HuH-7.5 (cell line): ENCODE data around the gene IL31RA.
A peak's percentile ranks its signal among the peaks of the same experiment; 100 is the strongest.
"Not testable (repeated sequence)": the region's sequence is repeated elsewhere in the genome, so short reads cannot be mapped to it uniquely, and the experiment has no call there.

Source experiments
- DNase-seq: peaks from one replicate; pipeline ENCODE4 v3.0.0; 2011; ENCODE audit warnings: low spot score

IL31RA gene

DNA sequence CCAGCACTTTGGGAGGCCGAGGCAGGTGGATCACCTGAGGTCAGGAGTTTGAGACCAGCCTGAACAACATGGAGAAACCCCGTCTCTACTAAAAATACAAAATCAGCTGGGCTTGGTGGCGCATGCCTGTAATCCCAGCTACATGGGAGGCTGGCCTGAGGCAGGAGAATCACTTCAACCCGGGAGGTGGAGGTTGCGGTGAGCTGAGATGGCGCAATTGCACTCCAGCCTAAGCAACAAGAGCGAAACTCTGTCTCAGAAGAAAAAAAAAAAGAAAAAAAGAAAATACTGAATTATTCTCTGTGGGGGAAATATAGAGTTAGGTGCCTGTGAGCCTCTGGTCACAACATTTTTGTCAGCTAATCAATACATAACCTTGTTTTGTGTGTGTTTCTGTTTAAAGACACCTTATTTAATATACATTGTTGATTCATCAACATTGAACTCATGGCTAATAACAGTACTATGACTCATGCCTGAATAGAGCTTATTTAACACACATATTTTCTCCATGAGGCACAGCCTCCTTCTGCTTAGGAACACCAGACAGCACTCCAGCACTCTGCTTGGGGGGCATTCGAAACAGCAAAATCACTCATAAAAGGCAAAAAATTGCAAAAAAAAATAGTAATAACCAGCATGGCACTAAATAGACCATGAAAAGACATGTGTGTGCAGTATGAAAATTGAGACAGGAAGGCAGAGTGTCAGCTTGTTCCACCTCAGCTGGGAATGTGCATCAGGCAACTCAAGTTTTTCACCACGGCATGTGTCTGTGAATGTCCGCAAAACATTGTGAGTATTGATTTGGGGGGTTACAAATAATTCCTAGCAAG lies at the start of gene IL31RA:
IL31RA (plus strand) TSS at position 519 of the 836 bp plus-strand sequence; CDS start at position 733, 214 bp downstream.
- no peak for DNase-seq

DNA sequence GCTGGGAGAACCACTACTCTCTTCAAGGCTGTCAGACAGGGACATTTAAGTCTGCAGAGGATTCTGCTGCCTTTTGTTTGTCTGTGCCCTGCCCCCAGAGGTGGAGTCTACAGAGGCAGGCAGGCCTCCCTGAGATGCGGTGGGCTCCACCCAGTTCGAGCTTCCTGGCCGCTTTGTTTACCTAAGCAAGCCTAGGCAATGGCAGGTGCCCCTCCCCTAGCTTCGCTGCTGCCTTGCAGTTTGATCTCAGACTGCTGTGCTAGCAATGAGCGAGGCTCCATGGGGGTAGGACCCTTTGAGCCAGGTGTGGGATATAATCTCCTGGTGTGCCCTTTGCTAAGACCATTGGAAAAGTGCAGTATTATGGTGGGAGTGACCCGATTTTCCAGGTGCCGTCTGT lies 42.3 kb upstream of the IL31RA start:
- not testable (repeated sequence) for DNase-seq

DNA sequence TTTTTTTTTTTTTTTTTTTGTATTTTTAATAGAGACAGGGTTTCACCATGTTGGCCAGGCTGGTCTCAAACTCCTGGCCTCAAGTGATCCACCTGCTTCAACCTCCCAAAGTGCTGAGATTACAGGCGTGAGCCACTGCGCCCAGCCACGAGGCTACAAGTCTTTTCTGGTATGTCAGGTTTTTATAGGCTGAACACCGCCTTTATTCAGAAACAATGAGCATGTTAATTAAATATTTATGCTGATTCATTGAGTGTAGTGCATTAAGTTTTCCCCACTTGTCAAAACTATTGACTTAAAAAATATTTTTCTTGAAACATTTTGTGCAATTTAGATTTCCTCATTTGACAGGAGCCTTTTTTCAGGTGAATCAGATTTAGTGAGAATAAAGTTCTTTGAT lies 35.2 kb upstream of the IL31RA start:
- not testable (repeated sequence) for DNase-seq

DNA sequence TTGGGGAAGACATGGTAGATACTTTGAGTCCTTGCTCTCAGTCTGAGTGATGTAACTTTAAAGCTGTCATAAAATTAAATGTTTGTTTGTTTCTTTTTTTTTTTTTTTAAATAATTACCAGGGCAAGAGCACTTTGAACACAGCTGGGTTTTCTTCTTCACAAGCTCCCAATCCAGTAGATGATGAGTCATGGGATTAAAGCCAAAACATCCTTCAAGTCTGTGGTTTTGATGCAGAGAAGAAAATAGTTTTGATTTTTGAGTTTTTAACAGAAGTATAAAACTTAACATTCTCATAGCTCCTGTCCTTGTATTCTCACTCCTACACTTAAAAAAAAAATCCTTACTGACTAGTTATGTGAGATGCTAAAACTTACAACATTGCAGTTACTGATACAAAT lies 34.8 kb upstream of the IL31RA start:
- DNase-seq: no peak

DNA sequence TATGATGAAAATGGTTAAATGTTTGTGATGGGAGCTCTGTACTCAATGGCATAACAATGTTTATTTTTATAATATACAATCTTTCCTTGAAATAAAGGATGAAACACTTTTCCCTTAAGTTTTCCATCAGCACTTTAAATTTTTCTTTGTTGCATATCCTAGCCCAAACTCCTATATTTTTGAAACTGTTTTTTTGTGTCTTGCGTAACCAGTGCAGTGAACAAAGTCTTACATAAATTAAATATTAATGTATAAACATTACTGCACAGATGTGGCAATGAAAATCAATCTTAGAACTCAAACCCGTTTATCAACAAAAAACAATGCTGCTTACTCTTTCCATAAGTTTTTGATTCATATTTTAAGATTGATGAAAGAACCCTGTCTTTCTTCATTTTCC lies 34.1 kb upstream of the IL31RA start:
- DNase-seq: no peak

DNA sequence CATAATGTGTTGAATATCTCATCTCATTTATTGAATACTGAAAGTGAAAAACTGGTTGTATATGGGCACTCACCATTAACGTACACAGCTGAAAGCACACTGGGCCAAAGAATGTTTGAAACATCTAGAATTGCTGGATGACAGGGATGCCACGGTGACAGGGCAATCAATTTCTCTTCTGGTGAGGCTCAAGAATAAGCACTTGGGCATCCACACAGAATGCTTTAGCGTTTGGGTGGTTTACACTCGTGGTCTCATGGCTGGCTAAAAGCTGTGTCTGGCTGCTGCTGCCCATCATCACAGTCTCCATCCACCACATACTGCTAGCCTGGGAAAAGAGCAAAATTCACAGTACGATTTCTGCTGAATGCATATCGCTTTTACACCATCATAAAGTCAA lies 30.7 kb upstream of the IL31RA start:
- DNase-seq: no peak

DNA sequence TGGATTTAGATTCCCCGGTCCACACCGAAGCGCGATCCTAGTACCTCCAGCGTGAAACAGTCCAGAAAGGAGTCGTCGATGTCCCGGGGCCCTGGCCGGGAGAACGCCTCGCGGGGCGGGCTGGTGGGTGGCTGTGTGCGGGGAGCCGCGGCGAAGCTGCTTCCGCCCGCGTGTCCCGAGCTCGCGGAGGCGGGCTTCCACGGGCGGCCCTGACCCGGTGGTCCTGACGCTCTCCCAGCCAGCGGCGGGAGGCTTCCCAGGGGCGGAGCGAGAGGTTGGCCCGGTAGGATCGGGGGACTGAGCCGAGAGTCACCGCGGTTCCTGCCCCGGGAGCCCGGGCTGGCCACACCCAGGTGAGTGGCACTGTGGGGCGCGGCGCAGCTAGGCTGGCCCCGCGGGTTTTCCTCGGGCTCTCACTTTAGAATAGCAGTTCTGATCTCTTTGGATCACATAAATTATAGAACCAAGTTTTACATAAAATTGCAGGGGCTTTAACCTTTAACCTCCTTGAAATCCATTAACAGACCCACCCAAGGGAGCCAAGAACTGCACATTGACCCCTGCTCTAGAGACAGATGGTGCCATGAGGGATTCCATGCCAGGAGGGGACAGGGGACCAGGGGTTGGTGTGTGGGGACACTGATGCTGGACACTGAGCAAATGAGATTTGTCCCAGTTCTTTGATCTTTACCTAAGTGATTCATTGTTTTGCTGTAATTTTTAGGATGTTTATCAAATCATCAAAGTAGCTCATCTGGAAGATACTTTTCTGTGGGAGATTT lies 29.2 kb upstream of the IL31RA start:
- DNase-seq: peak; percentile 31

DNA sequence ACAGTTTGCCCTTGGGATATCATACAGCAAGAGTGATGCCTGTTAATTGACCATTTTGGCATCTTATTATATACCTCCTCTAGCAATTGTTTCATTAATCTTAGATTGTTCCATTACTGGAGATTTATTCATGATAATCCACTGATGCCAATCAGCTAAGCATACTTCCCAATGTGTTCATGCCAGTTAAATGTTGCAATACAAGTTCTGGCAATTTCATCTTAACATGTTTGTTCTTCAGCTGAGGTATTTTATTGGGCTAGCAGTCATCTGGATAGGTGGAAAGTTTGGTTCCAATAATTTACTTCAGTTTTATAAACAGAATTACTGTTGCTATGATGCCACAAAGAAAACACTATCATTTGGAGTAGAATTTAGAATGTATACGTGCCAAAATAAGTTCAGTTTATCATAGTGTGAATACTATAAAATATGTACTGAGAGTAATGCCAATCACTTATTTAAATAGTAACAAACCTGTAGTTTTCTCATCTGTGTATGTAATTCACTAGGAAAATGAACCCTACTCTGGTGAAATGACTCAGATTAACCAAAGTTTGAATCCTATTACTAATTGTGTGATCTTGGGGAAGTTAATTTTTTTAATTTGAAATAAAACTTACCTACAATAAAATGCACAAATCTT lies 27.9 kb upstream of the IL31RA start:
- no peak for DNase-seq

DNA sequence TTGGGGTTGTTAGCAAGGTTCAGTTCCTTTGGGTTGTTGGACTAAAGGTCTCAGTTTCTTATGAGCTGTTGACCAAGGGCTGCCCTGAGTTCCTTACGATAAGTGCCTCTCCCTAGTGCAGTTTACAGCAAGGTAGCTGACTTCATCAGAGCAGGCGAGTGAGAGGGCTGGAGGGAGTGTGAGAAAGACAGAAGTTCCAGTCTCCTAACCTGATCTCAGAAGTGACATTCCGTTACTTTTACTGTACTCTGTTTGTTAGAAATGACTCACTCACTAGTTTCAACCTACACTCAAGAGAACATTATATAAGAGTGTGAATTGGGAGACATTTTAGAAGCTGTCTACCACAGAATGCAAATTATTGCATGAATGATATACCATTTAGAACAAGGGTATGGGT lies 21.2 kb upstream of the IL31RA start:
- no peak for DNase-seq

DNA sequence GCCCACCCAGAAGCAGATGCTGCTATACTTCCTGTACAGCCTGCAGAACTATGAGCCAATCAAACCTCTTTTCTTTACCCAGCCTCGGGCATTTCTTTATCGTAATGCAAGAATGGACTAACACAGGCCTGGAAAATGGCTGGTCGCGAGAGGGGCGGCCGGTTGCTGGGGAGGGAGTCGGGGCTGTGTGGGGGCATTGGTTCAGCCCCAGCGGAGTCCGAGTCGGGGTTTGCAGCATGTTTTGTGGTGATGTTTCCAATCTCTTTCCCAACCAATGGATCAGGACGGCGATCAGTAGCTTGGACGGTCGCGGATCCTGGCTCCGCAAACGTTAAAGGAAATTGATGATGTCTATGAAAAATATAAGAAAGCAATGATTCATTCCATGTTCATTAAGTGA lies 18.7 kb upstream of the IL31RA start:
- no peak for DNase-seq

DNA sequence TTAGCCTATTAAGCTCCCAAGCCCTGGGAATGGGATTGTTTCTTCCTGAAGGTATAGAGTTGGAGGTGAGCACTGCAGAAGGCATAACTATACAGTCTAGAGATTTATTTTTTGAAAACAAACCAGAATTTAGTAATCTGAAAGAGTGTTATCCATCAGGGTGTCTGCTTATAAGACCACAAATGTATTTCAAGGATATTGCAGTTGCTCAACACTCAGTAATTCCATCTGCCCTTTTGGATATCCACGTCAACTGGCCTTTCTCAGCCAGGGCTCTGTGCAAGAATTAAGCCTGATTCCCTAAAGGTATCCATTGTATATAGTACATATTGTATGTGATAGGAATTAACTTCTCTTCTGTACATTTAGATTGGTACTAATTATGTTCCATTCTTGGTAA lies 15.0 kb upstream of the IL31RA start:
- no peak for DNase-seq

DNA sequence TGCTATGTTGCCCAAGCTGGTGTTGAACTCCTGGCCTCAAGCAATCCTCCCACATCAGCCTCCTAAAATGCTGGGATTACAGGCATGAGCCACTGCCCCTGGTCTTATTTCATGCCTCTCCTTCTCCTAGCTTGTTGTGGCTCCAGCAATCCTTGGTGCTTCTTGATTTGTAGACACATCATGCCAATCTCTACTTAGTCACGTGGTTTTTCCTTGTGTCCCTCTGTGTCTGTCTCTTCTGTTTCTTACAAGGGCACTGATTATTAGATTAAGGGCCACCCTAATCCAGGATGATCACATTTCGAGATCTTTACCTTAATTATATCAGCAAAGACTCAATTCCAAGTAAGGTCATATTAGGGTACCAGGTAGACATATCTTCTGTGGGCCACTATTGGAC lies 9.2 kb upstream of the IL31RA start:
- DNase-seq: no peak

DNA sequence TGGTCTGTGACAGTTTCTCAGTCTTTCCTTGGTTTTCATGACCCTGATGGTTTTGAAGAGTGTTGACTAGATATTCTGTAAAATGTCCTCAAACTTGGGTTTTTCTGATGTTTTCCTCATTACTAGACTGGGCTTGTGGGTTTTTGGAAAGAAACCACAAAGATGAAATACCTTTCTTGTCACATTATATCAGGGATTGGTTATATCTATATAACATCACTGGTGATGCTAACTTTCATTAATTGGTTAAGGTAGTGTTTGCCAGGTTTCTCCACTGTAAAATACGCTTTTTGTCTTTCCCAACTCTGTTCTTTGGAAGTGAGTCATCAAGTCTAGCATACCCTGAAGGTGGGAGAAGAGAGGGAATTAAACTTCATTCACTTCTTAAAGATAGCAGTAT lies 3.3 kb upstream of the IL31RA start:
- DNase-seq: no peak

DNA sequence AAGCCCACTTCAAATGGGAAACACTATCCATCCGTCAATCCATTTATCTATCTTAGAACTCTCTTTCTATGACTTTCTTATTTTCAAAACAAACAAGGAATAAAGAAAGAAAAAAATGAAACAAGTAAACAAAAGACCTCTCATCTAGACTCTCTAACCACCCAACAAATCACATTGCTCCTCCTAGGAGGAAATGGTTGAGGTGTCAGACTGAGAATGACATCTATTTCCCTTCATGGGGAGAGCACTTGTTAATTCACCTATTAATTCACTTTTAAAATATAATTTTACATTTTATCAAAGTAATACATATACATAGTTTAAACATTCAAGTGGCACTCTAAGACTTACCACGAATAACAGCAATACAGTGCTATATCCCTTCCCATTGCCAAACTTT lies 2.4 kb upstream of the IL31RA start:
- no peak for DNase-seq

DNA sequence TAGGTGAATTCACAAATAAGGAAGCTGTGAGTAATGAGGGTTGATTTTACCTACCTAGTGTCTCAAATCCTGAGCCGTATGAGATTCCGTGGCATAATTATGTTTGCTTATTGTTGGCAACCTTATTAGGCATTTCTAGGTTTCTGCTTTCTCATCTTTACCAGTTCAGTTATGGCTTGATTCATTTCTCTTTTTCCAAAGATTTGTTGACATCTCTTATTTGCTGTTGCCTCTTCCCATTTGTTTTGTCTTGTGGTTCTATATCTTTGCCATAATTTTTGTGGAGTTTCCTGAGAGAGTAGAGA lies 470 bp downstream of the IL31RA start:
- no peak for DNase-seq

DNA sequence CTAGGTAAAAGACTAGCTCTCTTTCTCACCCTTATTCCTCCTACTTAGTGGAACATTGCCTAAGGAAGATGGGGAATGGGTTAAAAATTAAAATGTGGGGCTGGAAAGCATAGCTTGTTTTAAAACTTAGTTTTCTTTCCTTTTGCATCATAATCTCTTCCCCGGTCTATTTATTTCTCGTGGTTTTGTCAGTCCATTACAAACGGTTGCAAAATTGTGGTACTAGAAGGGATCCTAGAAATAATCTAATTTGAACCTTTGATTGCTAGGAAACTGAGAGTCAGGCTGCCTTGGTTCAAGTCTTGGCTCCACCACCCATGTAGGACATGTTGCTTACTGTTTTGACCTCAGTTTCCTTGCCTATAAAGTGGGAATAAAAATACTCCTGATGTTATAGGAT lies 1.3 kb downstream of the IL31RA start:
- DNase-seq: no peak

DNA sequence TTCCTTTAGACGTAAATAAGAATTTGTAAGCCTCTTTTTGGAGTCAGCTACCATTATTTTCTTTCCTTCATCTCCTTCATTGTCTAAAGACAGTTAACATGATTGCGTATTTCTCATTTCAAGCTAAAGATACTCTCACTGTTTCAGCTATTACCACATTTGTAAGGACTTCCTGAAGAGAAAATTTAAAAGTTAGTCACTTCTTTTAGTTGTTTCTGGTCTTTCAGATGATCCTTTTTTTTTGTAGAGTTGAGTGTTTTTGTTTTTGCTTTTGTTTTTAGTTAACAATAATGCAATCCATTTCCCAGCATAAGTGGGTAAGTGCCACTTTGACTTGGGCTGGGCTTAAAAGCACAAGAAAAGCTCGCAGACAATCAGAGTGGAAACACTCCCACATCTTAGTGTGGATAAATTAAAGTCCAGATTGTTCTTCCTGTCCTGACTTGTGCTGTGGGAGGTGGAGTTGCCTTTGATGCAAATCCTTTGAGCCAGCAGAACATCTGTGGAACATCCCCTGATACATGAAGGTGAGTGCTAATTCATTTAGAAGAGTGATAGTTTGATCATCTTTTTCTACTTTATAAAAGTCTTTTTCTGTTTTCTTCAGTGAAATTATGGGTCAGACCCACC lies 2.0 kb downstream of the IL31RA start:
- no peak for DNase-seq

DNA sequence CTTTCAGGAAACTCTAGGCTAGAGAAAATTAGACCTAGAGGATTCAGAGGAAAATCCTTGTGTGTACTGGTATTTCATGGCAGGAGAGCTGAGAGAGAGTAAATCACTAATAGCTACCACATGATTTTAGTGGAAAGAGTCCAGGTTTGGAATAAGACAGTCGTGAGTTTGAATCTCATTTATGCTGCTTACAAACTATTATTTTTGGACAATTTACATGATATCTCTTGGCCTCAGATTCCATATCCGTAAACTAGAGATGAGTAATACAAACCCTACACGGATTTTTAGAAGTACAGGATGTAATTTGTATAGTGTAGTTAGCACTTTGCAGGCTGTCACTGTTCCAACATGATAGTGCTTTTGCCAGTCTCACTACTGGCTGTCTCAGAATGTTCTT lies 2.7 kb downstream of the IL31RA start:
- DNase-seq: no peak

DNA sequence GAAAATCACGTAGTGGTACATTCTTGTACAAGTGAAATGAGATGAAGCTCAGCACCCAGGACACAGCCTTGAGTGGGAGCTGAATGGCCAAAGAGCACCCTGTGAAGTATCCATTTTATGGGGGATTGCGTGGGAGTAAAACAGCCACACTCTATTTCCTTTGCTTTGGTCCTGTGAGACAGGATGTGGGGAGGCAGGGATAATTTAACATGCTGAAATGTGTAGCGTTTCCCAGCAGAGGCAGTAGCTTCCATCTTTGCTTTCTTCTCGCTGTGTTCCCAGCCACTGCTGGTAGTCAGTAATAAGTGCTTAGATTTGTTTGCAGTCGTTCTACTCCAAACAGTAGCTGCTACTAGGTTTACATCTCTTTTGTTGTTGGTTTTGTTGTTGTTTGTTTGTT lies 4.4 kb downstream of the IL31RA start:
- no peak for DNase-seq

DNA sequence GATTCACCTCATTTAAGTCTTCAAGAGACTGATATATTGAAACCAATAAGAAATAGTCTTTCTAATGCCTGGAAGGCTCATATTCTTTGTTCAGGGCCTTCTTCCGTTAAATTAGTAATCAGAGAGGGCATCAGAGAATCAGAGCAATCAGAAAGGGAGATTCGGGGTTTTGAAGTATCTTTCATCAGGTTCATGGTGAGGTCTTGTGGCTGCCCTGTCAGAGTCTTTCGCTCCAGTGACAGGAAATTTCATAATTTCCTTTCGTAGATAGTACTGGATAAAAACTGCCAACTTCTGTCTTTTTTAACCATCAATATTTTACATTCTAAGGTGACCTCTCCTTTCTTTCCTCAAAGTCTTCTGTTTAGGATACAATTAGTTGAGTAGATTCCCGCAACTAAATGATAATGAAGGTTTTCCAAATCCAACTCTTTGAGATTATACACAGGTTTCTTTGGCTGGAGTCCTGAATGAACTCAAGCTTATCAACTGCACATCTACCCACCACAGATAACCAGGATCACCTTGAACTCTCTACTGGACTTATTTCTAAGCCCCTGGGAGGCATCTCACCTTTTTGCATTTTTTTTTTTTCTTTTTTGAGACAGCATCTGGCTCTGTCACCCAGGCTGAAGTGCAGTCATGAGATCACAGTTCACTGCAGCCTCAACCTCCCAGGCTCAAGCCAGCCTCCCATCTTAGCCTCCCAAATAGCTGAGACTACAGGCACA lies 5.5 kb downstream of the IL31RA start:
- DNase-seq: no peak

DNA sequence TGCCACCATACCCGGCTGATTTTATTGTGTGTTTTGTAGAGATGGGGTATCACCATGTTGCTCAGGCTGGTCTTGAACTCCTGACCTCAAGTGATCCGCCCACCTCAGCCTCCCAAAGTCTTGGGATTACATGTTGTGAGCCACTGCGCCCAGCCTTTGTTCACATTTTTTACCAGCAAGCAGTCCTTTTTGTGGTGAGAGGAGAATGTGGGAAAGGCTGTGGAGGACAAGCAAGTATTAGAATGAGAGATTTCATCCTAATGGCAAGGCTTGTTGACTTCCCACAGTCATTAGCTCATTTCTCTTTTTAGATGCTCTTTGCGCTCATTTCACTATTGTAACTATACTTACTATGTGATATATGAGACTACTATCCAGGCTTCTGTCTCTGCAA lies 6.1 kb downstream of the IL31RA start:
- DNase-seq: no peak

DNA sequence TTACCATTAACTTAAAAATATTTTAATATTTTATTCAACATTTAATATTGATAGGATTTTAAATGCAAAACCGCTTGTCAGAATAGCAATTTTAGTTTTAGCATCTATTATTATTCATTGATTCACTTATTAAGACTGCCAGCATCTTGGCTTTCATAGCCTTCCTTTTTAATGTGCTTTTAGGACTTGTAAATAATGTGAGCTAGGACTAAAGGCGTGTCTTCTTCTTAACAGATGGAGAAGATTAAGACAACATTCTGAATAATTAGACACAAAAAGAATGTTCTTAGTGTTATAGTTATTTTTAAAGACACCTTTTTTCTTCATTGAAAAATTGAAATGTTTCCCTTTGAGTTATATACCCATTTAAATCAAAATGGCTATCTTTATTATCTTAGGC lies 6.9 kb downstream of the IL31RA start:
- no peak for DNase-seq
